Erythroblast (primary cell): Measurements from ENCODE around the gene METRN.

Source experiments
- GATA1 ChIP-seq: IDR thresholded peaks from 2 replicates; pipeline ENCODE4 v1.6.1; 2011; ENCODE audit warnings: low read depth, mild to moderate bottlenecking, control low read depth, low read length, moderate library complexity
- POLR2A ChIP-seq: IDR thresholded peaks from 2 replicates; pipeline ENCODE4 v1.6.1; 2011; ENCODE audit warnings: mild to moderate bottlenecking, low read length

DNA sequence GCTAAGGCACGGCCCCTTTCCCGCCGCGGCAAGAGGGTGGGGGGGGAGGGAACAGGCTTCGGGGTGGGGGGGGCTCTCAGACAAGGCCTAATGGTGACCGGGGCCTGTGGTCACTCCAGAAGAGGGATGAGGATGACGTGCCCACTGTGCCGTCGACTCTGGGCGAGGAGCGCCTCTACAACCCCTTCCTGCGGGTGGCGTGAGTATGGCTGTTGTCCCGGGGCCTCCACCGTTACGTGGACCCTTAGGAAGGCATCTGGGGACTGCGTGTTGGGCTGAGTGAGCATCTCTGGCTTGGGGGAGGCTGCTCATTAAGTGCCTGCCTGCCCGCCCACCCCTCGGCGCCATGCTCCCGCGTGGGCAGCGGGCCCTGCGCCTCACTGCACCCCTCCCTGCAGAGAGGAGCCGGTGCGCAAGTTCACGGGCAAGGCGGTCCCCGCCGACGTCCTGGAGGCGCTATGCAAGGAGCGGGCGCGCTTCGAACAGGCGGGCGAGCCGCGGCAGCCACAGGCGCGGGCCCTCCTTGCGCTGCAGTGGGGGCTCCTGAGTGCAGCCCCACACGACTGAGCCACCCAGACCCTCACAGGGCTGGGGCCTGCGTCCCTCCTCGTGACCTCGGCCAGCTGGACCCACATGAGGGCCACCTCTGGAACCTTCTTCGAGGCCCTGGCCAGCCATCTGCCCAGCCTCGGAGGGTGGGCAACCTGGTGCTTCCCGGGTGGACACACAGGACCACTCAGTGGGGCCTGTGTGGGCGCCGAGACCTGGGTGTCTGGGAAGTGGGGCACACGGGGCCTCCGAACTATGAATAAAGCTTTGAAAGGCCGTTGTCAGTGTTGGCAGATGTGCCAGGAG lies 14.2 kb downstream of the METRN start:
- TF ChIP-seq GATA1 (no peak), POLR2A (no peak)
